Measurements from ENCODE around the gene PDE2A.

Gene PDE2A

DNA sequence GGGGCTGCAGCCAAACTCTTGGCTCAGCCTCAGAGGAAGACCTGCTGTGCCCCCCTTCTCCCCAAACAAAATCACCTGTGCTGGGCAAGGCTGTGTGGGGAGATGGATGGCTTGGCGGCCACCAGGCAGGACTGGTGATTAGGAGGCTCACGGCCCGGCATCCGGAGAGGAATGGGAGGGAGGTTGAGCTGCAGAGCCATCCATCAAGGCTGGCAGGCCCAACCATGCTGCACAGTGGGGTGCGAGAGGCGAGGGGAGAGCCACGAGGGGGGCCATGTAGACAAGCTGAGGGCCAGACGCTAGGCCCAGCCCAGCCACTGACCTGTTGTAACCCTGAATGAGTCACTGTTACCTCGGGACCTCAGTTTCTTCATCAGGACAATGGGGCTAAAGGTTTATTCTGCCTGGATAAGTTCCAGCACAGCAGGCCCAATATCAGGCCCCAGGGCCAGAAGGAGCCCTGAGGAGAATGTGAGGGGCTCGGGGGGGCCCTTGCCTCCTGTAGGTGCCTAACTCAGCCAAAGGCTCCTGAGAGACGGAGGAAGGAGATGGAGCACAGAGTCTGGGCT lies 18.2 kb downstream of the PDE2A start:
- no peak for DNase-seq

DNA sequence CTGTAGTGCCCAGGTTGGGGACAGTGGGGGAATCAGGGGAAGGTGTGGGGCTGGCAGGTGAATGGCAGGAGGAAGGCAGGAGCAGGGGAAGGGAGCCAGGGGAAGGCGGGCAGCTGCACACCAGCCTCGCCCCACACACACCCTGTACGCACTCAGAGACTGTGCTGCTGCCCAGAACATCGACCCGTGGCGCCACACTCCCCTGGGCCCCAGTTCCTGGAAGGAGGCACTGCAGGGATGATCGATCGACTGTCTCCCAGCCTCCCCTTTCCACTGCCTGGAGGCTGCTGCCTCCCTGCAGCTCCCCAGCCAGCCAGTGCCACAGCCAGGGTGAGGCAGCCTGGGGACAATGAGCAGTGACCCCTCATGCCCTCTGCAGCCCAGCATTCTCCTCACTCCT lies 19.2 kb downstream of the PDE2A start:
- no peak for DNase-seq

DNA sequence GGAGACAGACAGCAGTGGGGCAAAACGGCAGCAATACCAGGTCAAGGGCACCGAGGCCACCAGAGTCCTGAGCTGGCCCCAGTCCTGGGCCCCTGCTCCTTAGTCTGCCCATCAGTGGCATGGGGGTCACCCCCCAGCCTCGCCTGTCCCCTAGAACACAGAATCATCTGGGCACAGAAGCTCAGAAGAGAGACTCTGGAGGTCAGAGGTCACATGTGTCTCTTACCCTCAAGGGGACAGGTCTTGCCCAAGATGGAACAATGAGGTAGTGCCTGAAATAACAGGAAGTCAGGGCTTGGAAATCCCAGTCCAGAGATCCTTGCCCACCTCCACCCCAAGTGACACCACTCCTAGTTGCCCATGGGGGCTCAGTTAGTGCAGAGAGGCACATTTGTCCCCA lies 20.6 kb downstream of the PDE2A start:
- no peak for DNase-seq

DNA sequence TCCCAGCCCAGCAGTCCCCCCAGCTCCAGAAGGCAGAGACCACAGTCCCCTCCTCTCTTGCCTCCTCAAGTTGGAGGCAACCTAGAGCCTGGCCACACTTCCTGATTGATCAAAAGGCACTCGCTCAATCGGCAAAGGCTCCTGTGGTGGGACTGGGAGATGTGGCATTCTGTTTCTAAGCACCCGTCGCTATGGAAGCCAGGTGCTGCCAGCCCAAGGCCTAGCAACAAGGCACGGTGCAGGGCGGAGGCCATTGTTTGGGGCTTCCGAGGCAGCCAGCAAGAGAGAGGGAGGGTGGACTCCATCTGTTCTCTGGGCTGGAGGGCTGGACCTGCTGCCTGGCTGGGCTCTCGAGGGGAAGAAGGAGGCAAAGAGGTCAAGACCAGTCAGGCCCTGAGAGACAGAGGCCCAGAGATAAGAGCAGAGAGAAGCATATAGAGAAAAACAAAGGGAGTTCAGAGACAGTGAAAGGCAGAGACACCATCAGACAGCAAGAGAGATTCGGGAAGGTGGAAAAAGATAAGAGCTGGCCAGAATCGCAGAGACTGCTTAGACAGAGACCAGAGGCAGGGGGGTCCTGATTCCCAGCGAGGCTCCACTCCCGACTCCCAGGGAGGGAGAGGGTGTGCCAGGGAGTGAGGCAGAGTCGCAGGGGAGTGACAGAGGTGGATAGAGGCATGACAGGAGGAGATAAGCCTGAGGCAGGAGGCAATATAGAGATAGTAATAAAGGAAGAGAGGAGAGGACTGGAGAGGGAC lies 21.2 kb downstream of the PDE2A start:
- peak; percentile 88 for DNase-seq

DNA sequence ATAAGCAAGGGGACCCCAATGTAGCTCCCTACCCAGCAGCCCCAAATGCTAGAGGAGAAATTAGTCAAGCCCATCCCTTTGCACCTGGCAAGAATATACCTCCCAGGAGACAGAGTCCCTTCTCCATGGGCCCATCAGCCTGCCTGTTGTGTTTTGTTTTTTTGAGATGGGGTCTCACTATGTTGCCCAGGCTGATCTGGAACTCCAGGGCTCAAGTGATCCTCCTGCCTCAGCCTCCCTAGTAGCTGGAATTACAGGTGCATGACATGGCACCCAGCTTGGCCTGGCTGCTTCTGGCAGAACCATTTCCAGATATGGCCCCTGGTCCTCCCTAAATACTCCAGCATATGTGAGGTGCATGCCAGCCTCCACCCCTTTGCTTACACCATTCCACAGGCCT lies 22.1 kb downstream of the PDE2A start:
- no peak for DNase-seq

DNA sequence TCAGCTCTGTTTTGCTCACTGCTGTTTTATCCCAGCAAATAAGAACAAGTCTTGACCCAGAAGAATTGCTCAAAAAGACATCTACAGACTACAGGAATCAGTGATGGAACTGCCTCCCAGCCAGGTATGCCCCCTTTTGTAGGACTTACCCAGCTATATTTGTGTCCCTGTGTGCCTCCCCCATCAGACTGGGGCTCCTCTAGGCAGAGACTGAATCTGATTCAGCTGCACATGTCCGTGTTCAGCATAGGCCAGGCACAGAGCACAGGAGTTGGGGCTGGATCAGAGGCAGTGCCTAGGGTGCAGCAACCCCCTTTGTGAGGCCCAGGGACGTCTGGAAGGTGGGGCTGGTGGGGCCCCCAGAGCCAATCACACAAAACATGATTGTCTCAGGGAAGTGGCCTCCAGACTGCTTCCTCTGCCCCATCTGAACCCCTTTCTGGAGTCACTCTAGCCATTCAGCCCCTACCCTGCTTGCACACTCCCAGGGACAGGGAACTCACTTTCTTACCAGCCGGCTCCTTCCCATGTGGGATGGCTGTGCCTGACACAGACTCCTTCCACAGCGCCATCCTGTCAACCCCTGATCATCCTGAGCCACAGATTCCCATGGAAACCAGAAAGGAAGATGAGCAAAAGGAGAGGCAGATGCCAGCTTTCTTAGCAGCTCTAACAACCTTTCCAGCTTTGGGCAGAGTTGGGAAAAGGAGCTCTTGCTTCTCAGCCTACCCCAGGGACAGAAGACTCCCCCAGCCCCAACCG lies 24.8 kb downstream of the PDE2A start:
- no peak for DNase-seq

DNA sequence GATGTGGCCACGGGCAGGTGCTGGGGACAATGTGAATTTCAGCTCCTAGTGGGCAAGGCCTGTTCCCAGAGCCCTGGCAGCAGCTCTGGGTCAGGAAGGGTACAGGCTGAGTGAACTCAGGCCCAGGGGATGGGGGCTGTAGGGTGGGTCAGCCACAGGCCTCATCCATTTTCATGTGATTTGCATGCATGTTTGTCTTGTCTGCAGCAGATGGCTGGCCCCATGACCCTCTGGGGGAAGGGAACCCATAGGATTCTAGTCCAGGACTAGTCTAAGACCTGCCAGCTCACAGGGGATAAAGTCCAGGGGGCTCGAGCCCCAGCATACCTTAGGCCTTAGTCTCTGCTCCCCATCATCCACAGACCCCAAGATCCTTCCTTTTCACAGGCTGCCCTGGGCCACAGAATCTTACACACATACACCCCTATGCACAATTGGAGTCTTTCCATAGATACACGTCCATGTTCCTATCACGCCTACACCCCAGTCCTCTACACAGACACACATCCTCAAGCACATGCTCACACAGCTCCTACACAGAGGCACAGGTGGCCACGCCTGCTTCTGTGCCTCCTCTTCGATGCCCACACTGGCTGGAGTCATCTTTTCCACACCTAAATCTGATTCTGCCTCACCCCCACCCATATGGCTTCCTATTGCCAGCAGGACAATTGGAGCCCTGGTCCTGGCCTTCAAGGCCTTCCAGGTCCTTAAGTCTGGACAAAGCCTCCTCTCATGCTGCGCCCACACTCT lies 25.7 kb downstream of the PDE2A start:
- DNase-seq = no peak

DNA sequence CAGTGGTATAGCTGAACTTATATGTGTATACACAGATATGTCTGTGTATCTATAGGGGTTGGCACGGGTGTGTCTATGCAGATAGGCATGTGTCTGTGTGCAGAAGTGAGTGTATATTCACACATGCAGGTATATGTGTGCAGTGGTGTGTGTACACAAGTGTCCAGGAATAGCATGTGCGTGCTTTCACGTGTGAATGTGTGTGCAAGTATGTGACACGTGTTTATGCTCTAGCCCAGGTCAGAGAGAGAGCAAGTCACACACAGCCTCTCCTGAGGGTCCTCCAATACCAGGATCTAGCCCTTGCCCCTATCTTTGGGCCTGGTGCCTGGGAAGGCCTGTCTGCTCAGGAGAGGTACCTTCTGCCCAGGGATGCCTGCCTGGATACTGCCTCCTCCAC lies 26.3 kb downstream of the PDE2A start:
- no peak for DNase-seq

DNA sequence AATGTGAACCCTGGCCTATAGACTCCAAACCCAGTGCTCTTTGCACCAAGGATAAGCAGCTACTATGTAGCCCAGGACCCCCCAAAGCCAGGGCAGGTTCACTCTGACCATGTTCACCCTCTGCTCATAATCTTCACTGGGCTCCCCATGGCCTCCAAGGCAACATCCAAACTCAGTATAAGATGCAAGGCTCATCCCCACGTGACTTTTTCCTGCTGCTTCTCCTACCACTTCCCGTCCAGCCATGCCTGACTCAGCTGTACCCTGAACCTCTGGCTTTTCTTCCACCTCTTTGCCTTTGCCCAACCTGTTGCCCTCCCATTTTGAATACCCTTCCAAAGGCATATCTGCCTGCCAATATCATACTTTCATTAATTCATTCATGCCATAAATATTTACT lies 27.8 kb downstream of the PDE2A start:
- DNase-seq = no peak

DNA sequence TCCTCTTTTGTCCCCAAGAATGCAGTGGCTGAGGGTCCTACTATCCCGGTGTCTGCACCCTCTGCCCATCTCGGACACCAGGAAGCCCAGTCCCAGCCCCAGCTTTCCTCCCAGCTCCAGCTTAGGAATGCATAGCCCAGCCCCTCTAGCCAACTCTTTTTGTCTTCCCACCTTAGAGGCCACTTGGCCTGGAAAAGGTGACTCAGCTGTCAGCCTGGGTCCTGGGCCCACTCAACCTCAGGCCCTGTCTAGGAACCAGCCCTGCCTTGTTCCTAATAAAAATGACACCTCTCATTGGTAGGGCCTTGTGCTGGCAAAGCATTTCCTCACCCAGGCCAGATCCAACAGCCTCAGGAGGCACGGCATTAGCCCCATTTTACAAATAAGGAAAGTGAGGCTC lies 28.2 kb downstream of the PDE2A start:
- no peak for DNase-seq

DNA sequence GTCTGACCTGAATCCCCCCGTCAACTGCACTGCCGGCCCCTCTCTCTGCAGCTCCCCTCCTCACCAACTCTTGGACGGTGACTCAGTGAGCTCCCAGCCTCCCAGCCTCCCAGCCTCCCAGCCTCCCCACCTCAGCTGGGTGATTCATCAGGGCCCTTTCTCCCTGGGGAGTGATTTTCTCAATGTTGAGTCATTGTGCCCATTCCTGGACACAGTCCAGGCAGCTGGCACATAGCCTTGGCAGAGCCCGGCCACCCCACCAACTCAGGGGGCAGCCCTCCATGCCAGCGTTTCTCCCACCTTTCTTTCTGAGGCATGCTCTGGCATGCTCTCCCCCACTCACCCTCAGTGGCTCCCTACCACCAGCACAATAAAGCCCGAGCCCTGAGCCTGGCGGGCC lies 30.7 kb downstream of the PDE2A start:
- no peak for DNase-seq

DNA sequence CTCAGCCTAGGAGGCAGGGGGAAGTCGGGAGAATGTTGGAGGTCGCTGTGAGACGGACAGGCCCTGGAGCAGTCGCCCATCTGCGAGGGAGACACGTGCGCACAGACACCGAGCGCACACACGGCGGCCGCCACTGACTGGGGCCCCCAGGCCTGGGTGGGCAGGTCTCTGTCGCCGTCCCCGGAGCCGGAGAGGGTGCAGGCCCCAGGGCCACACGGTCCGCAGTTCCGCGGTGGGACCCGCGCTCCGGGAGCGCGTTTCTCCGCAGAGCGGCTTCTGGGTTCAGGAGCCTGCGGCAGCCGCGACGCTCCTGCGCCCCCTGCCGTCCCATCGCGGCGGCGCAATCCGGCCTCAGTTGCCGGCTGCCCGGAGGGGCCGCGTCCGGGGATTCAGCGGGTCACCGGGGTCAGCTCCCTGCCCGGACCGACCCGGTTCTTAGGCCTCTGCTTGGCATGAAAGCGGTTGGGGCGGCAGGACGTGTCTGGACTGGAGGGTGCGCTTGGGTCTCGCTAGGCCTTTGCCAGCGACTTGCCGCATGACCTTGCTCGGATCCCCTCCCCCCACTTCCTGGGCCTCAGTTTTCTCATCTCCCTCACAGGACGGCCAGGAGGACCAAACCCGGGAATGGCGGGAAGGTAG lies 31.2 kb downstream of the PDE2A start:
- peak; percentile 75 for DNase-seq

DNA sequence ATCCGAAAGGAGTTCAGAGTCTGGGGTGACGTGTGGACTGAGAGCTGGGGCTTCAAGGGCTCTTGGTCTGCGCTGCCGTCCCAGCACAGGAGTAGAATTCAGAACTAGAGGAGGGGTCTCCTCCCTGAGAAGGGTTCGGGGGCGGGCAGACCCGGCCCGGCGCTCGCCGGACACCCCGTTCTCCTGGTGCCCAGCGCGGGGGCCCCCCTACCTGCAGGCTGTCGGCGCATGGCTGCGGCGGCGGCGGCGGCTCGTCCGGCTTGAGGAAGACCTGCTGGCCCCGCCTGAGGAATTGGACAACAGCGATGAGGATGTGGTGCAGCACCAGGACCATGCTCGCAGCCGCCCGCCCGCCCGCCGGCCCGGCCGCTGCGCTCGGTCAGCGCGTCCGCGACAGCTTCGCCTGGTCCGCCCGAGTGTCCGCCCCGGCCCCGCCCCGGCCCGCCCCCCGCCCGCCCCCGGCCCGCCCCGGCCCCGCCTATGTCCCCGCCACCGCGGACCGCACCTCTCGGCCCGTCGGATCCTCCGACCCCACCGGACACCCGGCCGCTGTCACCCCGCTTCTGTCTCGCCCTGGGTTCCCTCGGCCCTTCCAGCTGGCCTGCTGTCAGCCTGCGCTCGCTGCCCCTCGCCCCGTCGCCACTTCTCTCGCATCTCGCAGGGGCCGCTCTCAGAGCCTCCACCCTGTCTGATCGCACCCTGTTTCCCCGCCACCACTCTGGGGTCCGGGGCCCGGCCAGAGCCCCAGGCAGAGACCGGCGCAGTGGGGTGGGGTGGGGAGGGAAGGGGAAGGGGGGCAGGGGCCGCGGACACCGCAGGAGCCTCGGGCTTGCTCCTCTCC lies 32.0 kb downstream of the PDE2A start:
- no peak for DNase-seq

DNA sequence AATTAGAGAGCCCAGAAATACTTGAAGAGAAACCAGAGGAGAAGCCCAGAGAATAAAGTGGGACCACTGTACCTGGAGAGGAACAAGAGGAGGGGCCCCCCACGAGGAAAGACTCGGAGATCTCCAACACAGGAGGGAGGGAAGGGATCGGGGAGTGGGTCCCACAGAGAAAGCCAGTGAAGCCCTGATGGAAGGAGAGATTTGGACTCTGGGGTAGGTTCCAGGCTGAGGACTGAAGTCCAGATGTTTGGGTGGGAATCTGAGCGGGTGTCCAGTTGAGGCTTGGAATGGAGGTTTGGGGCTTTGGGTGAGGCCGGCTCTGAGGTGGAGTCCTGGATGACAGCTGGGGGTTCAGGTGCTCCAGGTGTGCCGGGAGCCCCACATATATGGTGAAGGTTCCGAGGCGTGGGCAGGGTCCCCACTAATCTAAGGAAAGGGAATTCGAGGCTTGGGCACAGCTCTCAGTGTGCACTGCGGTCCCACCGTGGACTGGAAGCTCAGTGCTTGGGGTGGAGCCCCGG lies 32.6 kb downstream of the PDE2A start:
- DNase-seq = no peak

DNA sequence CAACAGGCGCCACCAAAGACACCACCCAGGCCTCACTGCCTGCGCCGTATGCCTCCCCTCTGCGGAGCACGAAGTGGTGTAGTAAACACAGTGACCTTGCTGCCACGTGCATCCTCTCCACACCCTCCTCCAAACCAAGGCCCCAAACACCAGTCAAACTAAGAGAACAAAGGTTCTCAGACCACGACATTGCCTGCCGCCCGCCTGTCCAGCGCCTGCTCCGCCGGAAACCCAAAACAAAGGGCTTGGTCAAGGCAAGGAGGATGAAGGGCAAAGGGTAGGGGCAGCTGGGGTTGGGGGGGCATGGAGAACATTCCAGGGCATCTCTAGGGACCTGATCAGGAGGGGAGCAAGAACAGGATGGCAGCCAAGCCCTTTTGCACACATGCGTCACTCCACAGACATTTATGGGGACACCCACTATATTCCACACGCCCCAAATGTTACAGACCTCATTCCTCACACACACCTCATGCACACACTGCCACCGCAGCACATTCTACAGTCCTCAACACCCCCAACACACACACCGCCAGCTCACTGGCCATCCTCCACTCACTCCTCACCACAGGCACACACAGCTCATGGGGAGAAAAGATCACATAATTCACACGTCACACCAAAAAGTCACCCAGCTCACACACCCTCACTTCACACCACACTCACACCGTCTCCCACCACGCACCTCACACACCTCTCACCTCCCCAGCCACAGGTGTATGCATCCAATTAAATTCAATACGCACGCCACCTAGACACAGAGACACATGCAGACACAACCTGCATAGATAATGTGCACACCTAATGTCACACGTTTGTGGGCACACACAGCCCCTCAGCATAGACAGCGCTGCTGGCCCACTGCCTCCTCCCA lies 34.5 kb downstream of the PDE2A start:
- no peak for DNase-seq

DNA sequence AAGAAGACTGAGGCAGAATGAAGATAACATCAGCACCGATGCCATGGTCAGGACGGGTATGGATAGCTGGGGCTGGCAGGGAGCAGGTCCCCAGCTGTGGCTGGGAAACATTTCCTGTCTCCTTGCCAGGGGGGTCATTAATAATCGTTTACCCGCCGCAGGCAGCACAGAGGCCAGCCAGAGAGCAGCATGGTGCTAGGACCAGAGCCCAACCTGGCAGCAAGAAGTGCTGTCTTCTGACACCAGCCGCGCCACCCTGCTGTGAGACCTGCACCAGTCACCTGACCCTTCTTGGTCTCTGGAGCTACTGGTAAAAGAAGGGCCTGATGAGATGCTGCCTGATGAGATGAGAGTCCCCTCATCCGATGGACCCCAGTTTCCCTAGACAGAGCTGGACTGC lies 36.3 kb downstream of the PDE2A start:
- peak; percentile 72 for DNase-seq

DNA sequence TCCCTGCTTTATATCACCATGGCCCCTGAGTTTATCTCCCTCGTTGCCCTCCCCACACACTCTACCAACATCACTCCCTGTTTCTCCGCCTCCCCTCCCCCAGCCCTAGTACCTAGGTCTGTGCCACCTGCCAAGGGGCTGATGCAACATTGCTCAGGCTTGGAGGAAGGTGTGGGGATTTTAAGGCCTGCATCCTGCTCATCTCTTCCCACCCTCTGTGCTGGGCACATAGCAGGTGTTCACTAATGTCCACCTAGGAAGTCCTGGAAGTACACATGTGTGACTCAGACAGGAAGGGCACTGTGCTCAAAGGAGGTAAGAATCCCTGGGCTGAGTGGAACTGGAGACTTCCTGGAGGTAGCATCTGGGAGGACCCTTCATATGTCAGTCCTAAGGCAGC lies 37.0 kb downstream of the PDE2A start:
- no peak for DNase-seq

DNA sequence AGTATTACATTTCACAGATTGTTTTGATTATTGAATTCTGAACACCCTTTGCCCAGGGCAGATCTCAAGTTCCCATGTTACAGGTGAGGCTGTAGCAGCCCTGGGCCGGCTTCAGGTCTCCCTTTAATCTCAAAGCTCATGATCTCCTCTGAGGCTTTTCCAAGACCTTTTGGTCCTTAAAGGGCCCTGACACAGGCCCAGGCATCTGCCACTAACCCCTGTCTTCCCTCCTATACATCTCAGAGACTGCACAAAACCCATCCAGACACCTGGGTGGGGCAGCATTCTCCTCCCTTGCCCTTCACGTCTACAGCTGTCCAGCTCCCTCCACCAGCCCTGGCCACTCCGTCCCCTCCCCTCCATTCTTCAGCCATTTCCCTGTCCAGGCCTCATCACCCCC lies 37.8 kb downstream of the PDE2A start:
- no peak for DNase-seq

DNA sequence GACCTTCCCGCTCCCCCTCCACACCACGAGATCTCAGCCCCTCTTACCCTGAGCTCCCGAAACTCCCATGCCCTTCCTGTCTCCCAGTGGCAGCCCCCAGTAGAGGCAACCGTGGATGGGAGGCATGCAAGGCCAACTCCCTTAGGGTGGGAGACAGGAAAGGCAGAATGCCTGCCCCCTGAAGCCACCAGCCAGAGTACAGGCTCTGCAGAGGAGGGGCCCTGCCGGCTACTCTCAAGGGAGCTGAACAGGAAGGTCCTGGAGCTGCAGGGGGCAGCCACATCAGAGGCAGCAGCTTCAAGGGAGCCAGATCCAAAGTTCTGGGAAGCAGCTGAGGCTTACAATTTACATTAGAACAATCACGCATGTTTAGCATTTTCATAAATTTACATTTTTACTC lies 38.3 kb downstream of the PDE2A start:
- DNase-seq = no peak

DNA sequence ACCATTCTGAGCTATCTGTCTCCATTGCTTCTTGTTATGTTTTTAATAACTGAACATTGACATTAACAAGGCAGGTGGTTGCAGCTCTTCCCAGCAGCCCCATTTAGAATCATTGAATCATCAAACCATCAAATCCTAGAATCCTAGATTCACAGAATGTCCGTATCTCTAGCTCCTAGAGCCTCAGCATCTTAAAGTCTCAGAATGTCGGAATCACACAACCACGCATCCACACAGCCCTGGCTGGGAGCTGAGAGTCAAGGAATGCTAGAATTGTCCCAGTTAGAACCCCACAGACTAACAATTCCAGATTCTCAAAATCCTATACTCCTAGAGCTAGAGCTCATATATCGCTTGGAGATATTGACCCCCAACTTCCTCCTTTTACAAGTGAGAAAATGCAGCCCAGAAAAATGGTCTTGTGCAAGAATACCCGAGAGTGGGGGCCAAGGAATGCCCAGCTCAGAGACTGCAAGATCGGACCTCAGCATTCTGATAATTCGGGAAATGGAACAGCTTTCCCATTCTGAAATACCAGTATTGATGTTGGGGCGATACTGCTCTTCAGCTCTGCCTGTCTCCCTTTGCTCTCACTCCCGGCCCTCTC lies 38.8 kb downstream of the PDE2A start:
- no peak for DNase-seq
